GM18867 (cell line): Measurements from ENCODE around the gene FOXJ3.

Experiments
- ATAC-seq: cut with Tn5 transposase; IDR thresholded peaks from one replicate; pipeline ENCODE4 v1.9.1; 2021; ENCODE audit warnings: mild to moderate bottlenecking, moderate library complexity; ENCODE audit not compliant: unreplicated experiment

Gene FOXJ3

DNA sequence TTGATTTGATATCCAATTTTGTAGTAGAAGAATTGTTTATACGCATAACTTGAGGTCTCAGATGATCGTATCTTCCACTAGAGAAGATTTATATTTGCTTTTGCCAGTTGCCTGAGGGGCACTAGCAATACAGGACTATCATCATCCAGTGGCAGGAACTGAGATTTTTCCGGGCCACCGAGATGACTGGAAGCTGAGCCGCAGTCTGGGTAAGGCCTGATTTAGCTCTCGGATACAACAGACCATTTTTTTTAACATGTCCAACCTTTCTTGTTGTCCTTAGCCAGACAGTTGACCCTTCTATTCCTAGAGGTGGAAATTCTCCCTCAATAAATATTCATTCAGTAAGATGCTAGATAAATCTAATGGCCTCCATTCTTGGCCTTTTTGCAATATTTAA lies 207.3 kb downstream of the FOXJ3 start:
- no peak for ATAC-seq
